HEK293 (cell line): ENCODE results near the gene COX6A2.
"Not testable (repeated sequence)": the region's sequence is repeated elsewhere in the genome, so short reads cannot be mapped to it uniquely, and the experiment has no call there.

Experiments
- CTCF ChIA-PET: fragments of 350-600 bp; formaldehyde crosslinking; extraction: SDS; loops from one replicate; lab custom pipeline; 2021; ENCODE audit warnings: antibody characterized with exemption; lab: Yijun Ruan, JAX
- POLR2A ChIA-PET: fragments of 300-600 bp; formaldehyde crosslinking; extraction: SDS; loops from one replicate; lab custom pipeline; 2020; ENCODE audit warnings: antibody characterized with exemption, inconsistent platforms; lab: Yijun Ruan, JAX
- H3K27ac ChIP-seq: fragments of 200-500 bp; sonication (Bioruptor generic); 2 replicates; pipeline ENCODE4 v1.5.1; 2014; ENCODE audit warnings: low read depth, low read length, control low read depth, inconsistent platforms; ENCODE audit errors: extremely low read depth
- H3K36me3 ChIP-seq, 2 experiments: fragments of 200-500 bp in 1 of 2; sonication (Bioruptor generic) in 1 of 2; 1 replicate in 1 of 2; 2 replicates in 1 of 2; pipeline ENCODE4 v1.5.1; 2014 to 2017; ENCODE audit warnings: inconsistent platforms in 2 of 2, low read length in 2 of 2; ENCODE audit not compliant: control insufficient read depth in 2 of 2, insufficient read depth in 1 of 2
- H3K4me1 ChIP-seq: fragments of 200-500 bp; sonication (Bioruptor generic); 2 replicates; pipeline ENCODE4 v1.5.1; 2014; ENCODE audit warnings: mild to moderate bottlenecking, low read length, inconsistent platforms; ENCODE audit not compliant: control insufficient read depth, insufficient read depth
- H3K4me3 ChIP-seq: 2 replicates; pipeline ENCODE4 v1.5.1; 2011; ENCODE audit warnings: low read depth, mild to moderate bottlenecking, control low read depth, low read length, moderate library complexity
- H3K9me3 ChIP-seq: fragments of 200-500 bp; sonication (Bioruptor generic); 2 replicates; pipeline ENCODE4 v1.5.1; 2014; ENCODE audit warnings: low read depth, low read length, inconsistent platforms; ENCODE audit not compliant: control insufficient read depth, insufficient read depth
- REST ChIP-seq: fragments of 450-650 bp; formaldehyde crosslinking; IDR thresholded peaks from 2 replicates; pipeline ENCODE4 v1.5.1; 2016; ENCODE audit warnings: missing biosample characterization, missing genetic modification characterization
- ZBTB8A ChIP-seq: fragments of 450-650 bp; formaldehyde crosslinking; IDR thresholded peaks from 2 replicates; pipeline ENCODE4 v1.5.1; 2016; ENCODE audit warnings: missing biosample characterization, missing genetic modification characterization
- ZNF138 ChIP-seq: fragments of 450-650 bp; formaldehyde crosslinking; IDR thresholded peaks from 2 replicates; pipeline ENCODE4 v1.5.1; 2016; ENCODE audit warnings: missing biosample characterization, missing genetic modification characterization, borderline replicate concordance
- ZNF140 ChIP-seq: fragments of 450-650 bp; formaldehyde crosslinking; IDR thresholded peaks from 2 replicates; pipeline ENCODE4 v1.5.1; 2016; ENCODE audit warnings: missing biosample characterization, missing genetic modification characterization
- ZNF292 ChIP-seq: fragments of 450-650 bp; formaldehyde crosslinking; IDR thresholded peaks from 2 replicates; pipeline ENCODE4 v1.5.1; 2016; ENCODE audit warnings: low read depth, missing biosample characterization, missing genetic modification characterization, borderline replicate concordance
- ZNF394 ChIP-seq: fragments of 450-650 bp; formaldehyde crosslinking; IDR thresholded peaks from 2 replicates; pipeline ENCODE4 v1.5.1; 2016; ENCODE audit warnings: missing biosample characterization, missing genetic modification characterization, mild to moderate bottlenecking, moderate library complexity, borderline replicate concordance
- ZNF426 ChIP-seq: fragments of 450-650 bp; formaldehyde crosslinking; IDR thresholded peaks from 2 replicates; pipeline ENCODE4 v1.5.1; 2017; ENCODE audit warnings: missing biosample characterization, missing genetic modification characterization, mild to moderate bottlenecking, inconsistent platforms, moderate library complexity
- ZNF433 ChIP-seq: fragments of 450-650 bp; formaldehyde crosslinking; IDR thresholded peaks from 2 replicates; pipeline ENCODE4 v1.5.1; 2016; ENCODE audit warnings: missing biosample characterization, missing genetic modification characterization, low read depth
- ZNF510 ChIP-seq: fragments of 450-650 bp; formaldehyde crosslinking; IDR thresholded peaks from 2 replicates; pipeline ENCODE4 v1.5.1; 2018; ENCODE audit warnings: mild to moderate bottlenecking, missing genetic modification characterization, missing biosample characterization; ENCODE audit not compliant: insufficient replicate concordance
- ZNF518A ChIP-seq: fragments of 450-650 bp; formaldehyde crosslinking; conservative IDR thresholded peaks from 2 replicates; pipeline ENCODE4 v1.5.1; 2016; ENCODE audit warnings: low read depth, missing biosample characterization, missing genetic modification characterization
- ZNF555 ChIP-seq: fragments of 450-650 bp; formaldehyde crosslinking; conservative IDR thresholded peaks from 2 replicates; pipeline ENCODE4 v1.5.1; 2017; ENCODE audit warnings: missing biosample characterization, mild to moderate bottlenecking, missing genetic modification characterization, inconsistent platforms
- ZNF560 ChIP-seq: fragments of 450-650 bp; formaldehyde crosslinking; IDR thresholded peaks from 2 replicates; pipeline ENCODE4 v1.5.1; 2017; ENCODE audit warnings: missing biosample characterization, missing genetic modification characterization, borderline replicate concordance
- ZNF623 ChIP-seq: fragments of 450-650 bp; formaldehyde crosslinking; IDR thresholded peaks from 2 replicates; pipeline ENCODE4 v1.5.1; 2016; ENCODE audit warnings: missing biosample characterization, missing genetic modification characterization
- ZNF654 ChIP-seq: fragments of 450-650 bp; formaldehyde crosslinking; IDR thresholded peaks from 2 replicates; pipeline ENCODE4 v1.5.1; 2016; ENCODE audit warnings: low read depth, missing biosample characterization, missing genetic modification characterization
- ZNF664 ChIP-seq: fragments of 450-650 bp; formaldehyde crosslinking; IDR thresholded peaks from 2 replicates; pipeline ENCODE4 v1.5.1; 2016; ENCODE audit warnings: missing biosample characterization, missing genetic modification characterization
- TF ChIP-seq, protein P1 (sequence below): fragments of 450-650 bp; formaldehyde crosslinking; conservative IDR thresholded peaks from 2 replicates; pipeline ENCODE4 v1.5.1; 2016; ENCODE audit warnings: low read depth, missing biosample characterization, missing genetic modification characterization

COX6A2 gene

DNA sequence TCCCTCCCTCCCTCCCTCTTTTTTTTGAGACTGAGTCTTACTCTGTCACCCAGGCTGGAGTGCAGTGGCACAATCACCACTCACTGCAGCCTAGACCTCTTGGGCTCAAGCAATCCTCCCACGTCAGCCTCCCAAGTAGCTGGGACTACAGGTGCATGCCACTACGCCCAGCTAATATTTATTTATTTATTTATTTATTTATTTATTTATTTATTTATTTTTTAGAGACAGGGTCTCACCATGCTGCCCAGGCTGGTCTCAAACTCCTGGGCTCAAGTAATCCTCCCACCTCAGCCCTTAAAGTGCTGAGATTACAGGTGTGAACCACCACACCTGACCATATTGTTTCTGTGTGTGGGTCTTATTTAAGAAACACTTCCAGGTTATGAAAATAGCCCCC lies 11.1 kb downstream of the COX6A2 start:
- H3K36me3 ChIP-seq, H3K4me1 ChIP-seq, H3K4me3 ChIP-seq, POLR2A ChIA-PET, H3K9me3 ChIP-seq, H3K27ac ChIP-seq: not testable (repeated sequence)
- CTCF ChIA-PET, result interaction anchor here (0.6 kb wide), 1 partner anchor 23 kb away, joined by 3 read pairs; no protein-coding TSS in a partner anchor
- TF ChIP-seq ZNF518A (tag by site-specific recombination), result peak; percentile 81
- TF ChIP-seq ZNF394 (tag by site-specific recombination), result peak; percentile 81; the same call in 1 of the 2 replicates
- peak; percentile 63 for TF ChIP-seq ZNF623 (tag by site-specific recombination)
- TF ChIP-seq ZNF292 (tag by site-specific recombination), result peak; percentile 63; the same call in 1 of the 2 replicates
- TF ChIP-seq ZNF555 (tag by site-specific recombination), result peak; percentile 72
- TF ChIP-seq ZNF560, result peak; percentile 75; the same call in 1 of the 2 replicates
- peak; percentile 41 for TF ChIP-seq ZNF510
- peak; percentile 63 for TF ChIP-seq REST
- TF ChIP-seq ZNF664 (tag by site-specific recombination), result peak; percentile 27; the same call in 1 of the 2 replicates
- peak; percentile 34; the same call in 1 of the 2 replicates for TF ChIP-seq ZNF433
- TF ChIP-seq, protein P1, sequence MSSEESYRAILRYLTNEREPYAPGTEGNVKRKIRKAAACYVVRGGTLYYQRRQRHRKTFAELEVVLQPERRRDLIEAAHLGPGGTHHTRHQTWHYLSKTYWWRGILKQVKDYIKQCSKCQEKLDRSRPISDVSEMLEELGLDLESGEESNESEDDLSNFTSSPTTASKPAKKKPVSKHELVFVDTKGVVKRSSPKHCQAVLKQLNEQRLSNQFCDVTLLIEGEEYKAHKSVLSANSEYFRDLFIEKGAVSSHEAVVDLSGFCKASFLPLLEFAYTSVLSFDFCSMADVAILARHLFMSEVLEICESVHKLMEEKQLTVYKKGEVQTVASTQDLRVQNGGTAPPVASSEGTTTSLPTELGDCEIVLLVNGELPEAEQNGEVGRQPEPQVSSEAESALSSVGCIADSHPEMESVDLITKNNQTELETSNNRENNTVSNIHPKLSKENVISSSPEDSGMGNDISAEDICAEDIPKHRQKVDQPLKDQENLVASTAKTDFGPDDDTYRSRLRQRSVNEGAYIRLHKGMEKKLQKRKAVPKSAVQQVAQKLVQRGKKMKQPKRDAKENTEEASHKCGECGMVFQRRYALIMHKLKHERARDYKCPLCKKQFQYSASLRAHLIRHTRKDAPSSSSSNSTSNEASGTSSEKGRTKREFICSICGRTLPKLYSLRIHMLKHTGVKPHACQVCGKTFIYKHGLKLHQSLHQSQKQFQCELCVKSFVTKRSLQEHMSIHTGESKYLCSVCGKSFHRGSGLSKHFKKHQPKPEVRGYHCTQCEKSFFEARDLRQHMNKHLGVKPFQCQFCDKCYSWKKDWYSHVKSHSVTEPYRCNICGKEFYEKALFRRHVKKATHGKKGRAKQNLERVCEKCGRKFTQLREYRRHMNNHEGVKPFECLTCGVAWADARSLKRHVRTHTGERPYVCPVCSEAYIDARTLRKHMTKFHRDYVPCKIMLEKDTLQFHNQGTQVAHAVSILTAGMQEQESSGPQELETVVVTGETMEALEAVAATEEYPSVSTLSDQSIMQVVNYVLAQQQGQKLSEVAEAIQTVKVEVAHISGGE (tag by site-specific recombination), result peak; percentile 69
- 0 out of 2 replicates have a peak, but pooled peaks have one; percentile 17 for TF ChIP-seq ZNF138
- peak; percentile 24; the same call in 1 of the 2 replicates for TF ChIP-seq ZNF654 (tag by site-specific recombination)
- peak; percentile 75 for TF ChIP-seq ZNF140 (tag by site-specific recombination)
- TF ChIP-seq ZBTB8A (tag by site-specific recombination), result peak; percentile 68
- TF ChIP-seq ZNF426, result peak; percentile 73
